HT1080 (cell line): ENCODE results near the gene PER2. TPM values are rescaled to one million over a fixed set of nuclear protein-coding genes. Genes with fewer than 3 reads are reported as not detected.

Source experiments
- total RNA-seq: library from RNA; depleted of rRNA; stranded (reverse); fragments of >200 nt; shearing (Covaris generic); gene quantifications from 2 replicates; pipeline ENCODE4 v1.2.3, GENCODE V29; 2014; rRNA removed

Gene PER2
- total RNA-seq, 1 experiment from 2014 or later: 2.6 TPM

Other genes with a start within 250 kb of the PER2 start
- gene SCLY, start 227.6 kb downstream of the PER2 start, total RNA-seq: 49.4 and 51.2 TPM in 2 replicates
- 0.27 and 0.85 TPM in 2 replicates for gene ESPNL, start 188.3 kb downstream of the PER2 start, total RNA-seq
- gene KLHL30, start 149.9 kb downstream of the PER2 start, total RNA-seq: not detected in 2 replicates
- gene ERFE, start 129.6 kb downstream of the PER2 start, total RNA-seq: 13.1 and 15.3 TPM in 2 replicates
- 19.1 and 44.3 TPM in 2 replicates for gene ILKAP, start 84.9 kb downstream of the PER2 start, total RNA-seq
- gene HES6, start 48.6 kb downstream of the PER2 start, total RNA-seq: 16.8 and 17.0 TPM in 2 replicates
- 5.2 and 7.1 TPM in 2 replicates for gene TRAF3IP1, start 31.9 kb upstream of the PER2 start, total RNA-seq
- gene ASB1, start 138.3 kb upstream of the PER2 start, total RNA-seq: 49.9 and 56.6 TPM in 2 replicates